Activated T-cell treated with anti-CD3 and anti-CD28 coated beads, Interleukin-2, amount 50 U/mL, for 72 hours (primary cell): Measurements from ENCODE around the gene RWDD2A. TPM values are rescaled to one million over a fixed set of nuclear protein-coding genes. Genes with fewer than 3 reads are reported as not detected.

Experiments used
- ATAC-seq, 2 donors: fragments of 150-1000 bp; cut with Tn5 transposase; replicated peaks in 1 of 2; 2 replicates each; pipeline ENCODE4 v1.10.0; 2021; ENCODE audit warnings: moderate library complexity in 2 of 2, mild to moderate bottlenecking in 1 of 2
- DNase-seq, 2 donors: peaks; one replicate each; pipeline ENCODE4 v3.0.0; 2021 to 2022; ENCODE audit warnings: mixed read lengths in 1 of 2
- H3K27ac Mint-ChIP-seq: one replicate; pipeline ENCODE4 v1.8.0; 2022; ENCODE audit warnings: mild to moderate bottlenecking, moderate library complexity, mixed read lengths
- H3K27me3 Mint-ChIP-seq: one replicate; pipeline ENCODE4 v1.8.0; 2022; ENCODE audit warnings: low read depth, mixed read lengths
- H3K36me3 Mint-ChIP-seq, 2 donors: one replicate each; pipeline ENCODE4 v1.8.0; 2022; ENCODE audit warnings: mixed read lengths in 2 of 2, mild to moderate bottlenecking in 1 of 2; ENCODE audit not compliant: insufficient read depth in 2 of 2
- H3K4me1 Mint-ChIP-seq: one replicate; pipeline ENCODE4 v1.8.0; 2022; ENCODE audit warnings: low read depth, mixed read lengths
- H3K4me3 Mint-ChIP-seq, 2 donors: one replicate each; pipeline ENCODE4 v1.8.0; 2022; ENCODE audit warnings: mild to moderate bottlenecking in 2 of 2, mixed read lengths in 2 of 2, moderate library complexity in 2 of 2
- H3K9me3 Mint-ChIP-seq, 2 donors: one replicate each; pipeline ENCODE4 v1.8.0; 2022; ENCODE audit warnings: mixed read lengths in 2 of 2
- total RNA-seq, 2 donors: library from RNA; stranded (reverse); gene quantifications; one replicate each; pipeline ENCODE4 v1.2.3, GENCODE V29; 2022

The RWDD2A gene
- total RNA-seq, 2 donors from 2014 or later, result 2.8 to 3.4 TPM

DNA sequence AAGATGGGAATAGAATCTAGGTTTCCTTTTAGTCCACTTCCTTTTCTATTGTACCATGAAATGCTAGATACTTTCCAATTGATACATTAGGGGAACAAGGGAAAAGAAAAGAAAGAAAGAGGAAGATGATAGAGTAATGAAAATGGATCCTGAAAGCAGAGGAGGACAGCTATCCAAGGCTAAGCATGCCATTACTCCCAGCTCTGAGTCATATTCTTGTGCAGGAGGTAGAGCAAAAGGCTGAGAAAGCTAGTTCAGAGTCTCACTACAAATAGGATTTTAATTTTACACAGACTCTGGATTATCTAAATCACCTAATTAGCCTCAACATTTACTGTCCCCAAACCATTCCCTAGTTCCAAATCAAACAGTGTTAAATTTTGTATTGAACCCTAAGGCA, 23.6 kb downstream of the RWDD2A start:
- Mint-ChIP-seq H3K27me3 (no peaks in the 10 kb centered on the region), H3K9me3 (no peaks in the 10 kb centered on the region), H3K4me1 (peaks cover 4% of the 10 kb centered on the region), H3K4me3 (no peak overlapping the region), H3K27ac (no peak overlapping the region), H3K36me3 (no peaks in the 10 kb centered on the region)
- ATAC-seq, result no peak
- no peak for DNase-seq

DNA sequence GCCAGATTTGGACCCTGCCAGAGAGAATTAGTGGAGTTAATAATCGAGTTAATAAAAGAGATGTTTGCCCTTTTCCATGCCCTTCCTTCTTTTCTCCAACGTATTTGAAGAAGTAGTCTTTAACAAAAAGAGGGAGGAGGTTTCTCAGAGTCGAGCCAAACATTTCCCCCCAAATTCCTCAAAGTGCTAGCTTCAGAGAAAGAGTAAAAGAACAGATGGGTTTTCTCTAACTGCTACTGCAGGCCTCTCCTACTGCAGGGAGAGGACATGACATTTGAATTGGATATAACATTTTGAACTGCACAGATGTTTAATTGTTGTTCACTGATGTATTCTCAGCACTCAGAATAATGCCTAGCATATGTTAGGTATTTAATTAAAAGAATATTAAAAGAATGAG, 25.5 kb downstream of the RWDD2A start:
- no peaks in the 10 kb centered on the region for H3K9me3 Mint-ChIP-seq
- H3K27me3 Mint-ChIP-seq, result no peaks in the 10 kb centered on the region
- H3K36me3 Mint-ChIP-seq, result no peaks in the 10 kb centered on the region
- no peak overlapping the region for H3K27ac Mint-ChIP-seq
- ATAC-seq (no peak), DNase-seq (no peak)
- H3K4me1 Mint-ChIP-seq, result peaks cover 4% of the 10 kb centered on the region
- no peak overlapping the region for H3K4me3 Mint-ChIP-seq

DNA sequence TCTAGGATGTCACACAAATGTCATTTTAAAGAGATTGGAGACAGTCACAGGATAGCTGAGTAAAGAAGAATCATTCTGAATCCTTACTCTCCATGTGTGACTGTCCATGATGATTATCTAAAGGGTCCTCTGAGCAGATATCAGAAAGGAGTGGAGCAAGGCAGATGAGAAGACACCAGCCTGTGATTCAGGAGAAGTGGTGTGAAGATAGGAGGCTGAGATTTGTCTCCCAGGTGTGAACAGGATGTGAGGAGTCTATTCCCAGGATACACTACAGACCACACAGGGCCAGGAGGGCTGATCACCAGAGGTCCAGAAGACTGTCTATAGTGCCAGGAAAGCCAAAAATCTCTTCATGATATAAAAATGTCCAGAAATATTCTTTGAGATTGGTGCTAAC, 27.0 kb downstream of the RWDD2A start:
- Mint-ChIP-seq H3K9me3 (no peaks in the 10 kb centered on the region), H3K4me3 (no peak overlapping the region), H3K4me1 (peaks cover 4% of the 10 kb centered on the region), H3K36me3 (no peaks in the 10 kb centered on the region), H3K27ac (no peak overlapping the region), H3K27me3 (no peaks in the 10 kb centered on the region)
- ATAC-seq (no peak), DNase-seq (no peak)

DNA sequence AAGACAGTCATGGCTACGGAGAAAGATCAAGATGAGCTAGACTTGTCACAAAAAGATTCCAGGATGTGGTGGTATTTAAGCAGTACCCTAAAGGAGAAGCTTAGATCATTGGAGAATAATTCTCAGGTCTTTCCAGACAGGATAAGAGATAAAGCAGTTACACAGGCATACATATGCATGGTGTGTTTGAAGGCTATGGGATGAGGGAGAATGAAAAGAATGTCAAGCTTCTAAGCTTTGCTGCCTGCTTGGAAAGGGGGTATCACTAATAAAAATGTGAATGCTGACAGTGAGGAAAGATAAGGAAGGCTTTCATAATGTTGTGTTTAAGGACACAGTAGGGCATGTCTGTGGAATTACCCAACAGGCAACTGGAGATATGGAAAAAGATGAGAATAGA, 28.1 kb downstream of the RWDD2A start:
- DNase-seq (no peak), ATAC-seq (no peak)
- H3K36me3 Mint-ChIP-seq, result no peaks in the 10 kb centered on the region
- H3K4me3 Mint-ChIP-seq, result no peak overlapping the region
- H3K27ac Mint-ChIP-seq, result no peak overlapping the region
- no peaks in the 10 kb centered on the region for H3K9me3 Mint-ChIP-seq
- H3K27me3 Mint-ChIP-seq, result no peaks in the 10 kb centered on the region
- H3K4me1 Mint-ChIP-seq, result no peaks in the 10 kb centered on the region

DNA sequence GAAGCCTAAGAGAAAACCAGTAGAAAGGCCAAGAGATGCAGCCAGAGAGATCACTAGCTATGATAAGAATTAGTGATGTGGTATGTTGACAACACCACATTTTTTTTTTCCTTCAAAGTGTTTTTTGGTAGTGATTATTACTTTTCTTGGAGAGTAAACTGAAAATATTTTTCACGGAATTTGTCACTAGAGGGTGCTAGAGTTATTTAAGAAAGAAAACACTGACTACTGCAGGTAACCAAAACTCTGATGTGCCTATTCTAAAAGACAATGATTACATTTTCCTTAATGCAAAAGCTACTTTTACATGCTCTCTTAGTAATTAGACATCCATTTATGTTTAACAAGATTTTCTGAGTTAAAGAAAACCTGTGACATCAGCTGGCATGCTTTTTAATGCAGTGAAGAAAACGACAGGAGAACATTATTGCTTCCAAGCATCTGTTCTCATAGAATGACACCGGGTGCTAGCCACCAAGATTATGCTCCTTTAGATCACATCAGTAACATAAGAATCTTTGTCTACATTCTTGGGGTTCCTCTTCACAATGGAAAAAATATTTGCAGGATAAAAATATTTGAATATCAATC, 28.8 kb downstream of the RWDD2A start:
- Mint-ChIP-seq H3K27ac (no peak overlapping the region), H3K4me3 (no peak overlapping the region), H3K9me3 (no peaks in the 10 kb centered on the region), H3K4me1 (no peaks in the 10 kb centered on the region), H3K36me3 (no peaks in the 10 kb centered on the region), H3K27me3 (no peaks in the 10 kb centered on the region)
- DNase-seq, result no peak
- ATAC-seq, result no peak

DNA sequence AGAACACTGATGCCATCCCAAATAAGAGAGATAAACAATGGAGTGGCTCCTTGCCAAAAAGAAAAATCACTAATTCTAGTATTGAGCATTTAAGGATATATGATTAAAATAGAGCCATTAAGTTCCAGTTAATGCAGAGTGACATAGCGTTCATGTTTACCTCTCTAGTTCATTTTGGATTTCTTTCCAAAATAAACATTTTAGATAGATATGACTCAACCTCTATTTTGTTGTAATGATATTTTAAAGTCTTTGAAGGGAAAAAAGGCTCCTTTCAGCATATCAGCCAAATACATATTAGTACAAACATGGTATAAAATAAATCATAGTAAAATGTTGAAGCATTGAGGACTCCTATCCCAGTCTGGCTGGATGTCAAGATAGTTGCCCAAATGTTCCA, 33.4 kb downstream of the RWDD2A start:
- H3K36me3 Mint-ChIP-seq, result no peaks in the 10 kb centered on the region
- no peaks in the 10 kb centered on the region for H3K27me3 Mint-ChIP-seq
- H3K27ac Mint-ChIP-seq, result no peak overlapping the region
- no peak overlapping the region for H3K4me3 Mint-ChIP-seq
- H3K4me1 Mint-ChIP-seq, result no peaks in the 10 kb centered on the region
- ATAC-seq (no peak), DNase-seq (no peak)
- H3K9me3 Mint-ChIP-seq, result no peaks in the 10 kb centered on the region

DNA sequence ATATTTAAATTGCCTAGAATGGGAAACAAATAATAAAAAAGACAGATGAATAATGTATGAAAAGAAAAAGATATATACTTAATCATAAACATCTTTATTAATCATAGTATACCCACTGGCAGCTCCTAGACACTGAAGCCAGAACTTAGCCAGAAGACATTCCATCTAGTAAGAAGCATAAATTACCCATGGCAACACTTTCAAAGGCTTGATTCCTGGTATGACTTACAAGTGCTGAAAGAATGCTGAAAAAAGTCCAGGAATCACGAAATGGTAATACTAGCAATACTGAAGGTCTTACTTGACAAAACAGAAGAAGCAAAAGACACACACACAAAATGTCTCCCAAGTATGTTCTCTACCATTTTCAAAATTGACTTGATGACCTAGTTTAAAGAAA, 38.0 kb downstream of the RWDD2A start:
- Mint-ChIP-seq H3K27ac (no peak overlapping the region), H3K4me1 (no peaks in the 10 kb centered on the region), H3K36me3 (no peaks in the 10 kb centered on the region), H3K27me3 (peaks cover 28% of the 10 kb centered on the region), H3K9me3 (no peaks in the 10 kb centered on the region), H3K4me3 (no peak overlapping the region)
- ATAC-seq (no peak), DNase-seq (no peak)

DNA sequence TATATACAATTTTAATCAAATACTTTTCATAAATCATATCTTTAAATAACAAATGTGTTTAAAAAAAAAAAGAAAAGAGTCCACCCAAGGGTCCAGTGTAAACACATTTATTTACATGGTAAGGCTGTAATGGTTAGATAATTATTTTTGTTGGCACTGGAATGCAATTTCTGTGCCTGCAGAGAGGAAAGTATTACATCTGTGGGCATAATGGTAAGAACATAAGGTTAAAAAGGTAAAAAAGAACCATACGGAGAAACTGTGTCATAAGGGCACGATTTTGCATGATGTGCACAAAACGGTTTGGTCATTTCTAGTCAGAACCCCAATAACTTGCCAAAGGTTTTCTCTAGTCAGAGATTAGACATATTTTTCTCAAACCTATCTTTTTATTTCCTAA, 54.3 kb downstream of the RWDD2A start:
- no peak overlapping the region for H3K4me3 Mint-ChIP-seq
- peaks cover 21% of the 10 kb centered on the region for H3K27me3 Mint-ChIP-seq
- no peaks in the 10 kb centered on the region for H3K36me3 Mint-ChIP-seq
- H3K27ac Mint-ChIP-seq, result no peak overlapping the region
- no peaks in the 10 kb centered on the region for H3K4me1 Mint-ChIP-seq
- ATAC-seq (no peak), DNase-seq (no peak)
- H3K9me3 Mint-ChIP-seq, result no peaks in the 10 kb centered on the region

Other genes starting within 250 kb of the RWDD2A start
- gene UBE3D, start 127.5 kb upstream of the RWDD2A start, total RNA-seq, result 1 to 10 TPM; 5.3 to 6.6 TPM
- gene DOP1A, start 125.7 kb upstream of the RWDD2A start, total RNA-seq, result 10 to 100 TPM; 12.0 to 12.6 TPM
- 10 to 100 TPM; 22.4 to 34.1 TPM for gene PGM3, start 92 bp upstream of the RWDD2A start, total RNA-seq
- gene ME1, start 237.7 kb downstream of the RWDD2A start, total RNA-seq, result under 1 TPM in 1 of 2 donors, not detected in 1; 0.32 TPM